ENCODE results near the gene MLLT11. TPM values are rescaled to one million over a fixed set of nuclear protein-coding genes. Genes with fewer than 3 reads are reported as not detected.

The MLLT11 gene
- total RNA-seq, 4 donors from 2014 or later: 1.2 to 3.2 (median 1.3) TPM; not detected in 1

DNA sequence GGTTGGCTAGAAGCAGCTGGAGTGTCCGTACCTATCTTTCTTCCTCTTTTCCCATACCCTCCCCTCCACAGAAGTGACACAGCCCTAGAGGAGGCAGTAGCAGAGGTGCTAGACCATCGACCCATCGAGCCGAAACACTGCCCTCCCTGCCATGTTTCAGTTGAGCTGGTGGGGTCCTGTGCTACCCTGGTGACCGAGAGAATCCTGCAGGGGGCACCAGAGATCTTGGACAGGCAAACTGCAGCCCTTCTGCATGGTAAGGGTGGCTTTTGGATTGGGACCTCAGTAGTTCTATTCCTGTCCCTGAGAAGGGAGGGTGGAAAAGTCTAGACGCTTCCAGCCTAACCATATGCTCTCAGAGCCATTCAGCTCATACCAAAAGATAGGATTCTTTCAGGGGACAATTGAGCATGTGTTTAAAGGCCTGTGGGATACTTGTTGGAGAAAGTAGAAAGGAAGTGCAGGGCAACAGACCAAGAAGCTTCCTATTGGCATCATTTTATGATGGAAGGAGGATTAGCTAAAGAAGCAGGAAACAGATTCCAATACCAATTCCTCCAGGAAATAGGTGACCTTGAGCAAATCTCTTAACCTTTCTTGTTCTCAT lies 35.6 kb upstream of the MLLT11 start:
- peaks cover 0 to 37% (median 15%) of the 10 kb centered on the region in 4 donors for H3K36me3 ChIP-seq
- peaks cover 0 to 8% (median 0%) of the 10 kb centered on the region in 4 donors for H3K4me1 ChIP-seq
- no peaks in the 10 kb centered on the region for H3K27me3 ChIP-seq
- WGBS, 2 donors (ENCODE audit: low coverage in 1 of 2): 39% methylated on average over 6 of the region's 6 CpGs; no CpG with 5 or more reads in 1 of the 2 donors
- in situ Hi-C loops (cut with MboI; ENCODE audit: low pct_ligation_motif_present in 1 of 4, low pct_unique_long_range_greater_than_20kb in 1 of 4, low sequenced_read_pairs in 3 of 4) (loop anchor here in 2 of 4 donors (10.0 to 25.0 kb wide), 2 partner anchors 130 to 138 kb away; partner anchors contain the start of genes TNFAIP8L2 (in 2 of the 2), LYSMD1 (in 1 of the 2) and SCNM1 (in 1 of the 2)), intact Hi-C loops (cut with DNase I; ENCODE audit: low total_unique reads) (no loop called here)
- H3K27ac ChIP-seq: peak overlapping the region in 2 of 4 donors; percentile 13 to 52
- TF ChIP-seq EP300 (IDR thresholded peaks at IDR 0.05; ENCODE audit: low read depth) (no peak), POLR2A (IDR thresholded peaks at IDR 0.05) (no peak)
- TF ChIP-seq, protein P1, sequence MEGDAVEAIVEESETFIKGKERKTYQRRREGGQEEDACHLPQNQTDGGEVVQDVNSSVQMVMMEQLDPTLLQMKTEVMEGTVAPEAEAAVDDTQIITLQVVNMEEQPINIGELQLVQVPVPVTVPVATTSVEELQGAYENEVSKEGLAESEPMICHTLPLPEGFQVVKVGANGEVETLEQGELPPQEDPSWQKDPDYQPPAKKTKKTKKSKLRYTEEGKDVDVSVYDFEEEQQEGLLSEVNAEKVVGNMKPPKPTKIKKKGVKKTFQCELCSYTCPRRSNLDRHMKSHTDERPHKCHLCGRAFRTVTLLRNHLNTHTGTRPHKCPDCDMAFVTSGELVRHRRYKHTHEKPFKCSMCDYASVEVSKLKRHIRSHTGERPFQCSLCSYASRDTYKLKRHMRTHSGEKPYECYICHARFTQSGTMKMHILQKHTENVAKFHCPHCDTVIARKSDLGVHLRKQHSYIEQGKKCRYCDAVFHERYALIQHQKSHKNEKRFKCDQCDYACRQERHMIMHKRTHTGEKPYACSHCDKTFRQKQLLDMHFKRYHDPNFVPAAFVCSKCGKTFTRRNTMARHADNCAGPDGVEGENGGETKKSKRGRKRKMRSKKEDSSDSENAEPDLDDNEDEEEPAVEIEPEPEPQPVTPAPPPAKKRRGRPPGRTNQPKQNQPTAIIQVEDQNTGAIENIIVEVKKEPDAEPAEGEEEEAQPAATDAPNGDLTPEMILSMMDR (IDR thresholded peaks at IDR 0.05): peak; percentile 70 to 75 (median 72)
- H3K4me3 ChIP-seq: no peak overlapping the region
- peak; percentile 85 for DNase-seq
- H3K9me3 ChIP-seq: no peaks in the 10 kb centered on the region

DNA sequence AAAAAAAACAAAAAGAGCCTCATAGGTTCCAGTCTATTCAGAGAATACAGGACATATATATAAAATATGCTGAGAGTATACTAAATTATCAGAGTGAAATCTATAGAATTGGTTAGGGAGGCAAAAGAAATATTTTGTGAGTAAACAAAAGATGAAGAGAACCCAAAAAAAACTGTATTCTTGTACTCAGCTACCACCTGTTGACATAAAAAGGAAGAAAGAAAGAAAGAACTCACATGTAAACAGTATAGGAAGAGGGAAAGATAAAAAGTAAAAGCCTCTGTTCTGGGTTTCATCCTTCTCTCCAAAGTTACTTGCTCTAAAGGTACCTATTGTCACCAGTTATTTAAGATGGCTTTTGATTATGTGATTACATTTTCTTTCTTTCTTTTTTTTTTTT lies 33.7 kb upstream of the MLLT11 start:
- Histone ChIP-seq H3K27ac (no peak overlapping the region), H3K4me3 (no peak overlapping the region), H3K4me1 (peaks cover 0 to 8% (median 0%) of the 10 kb centered on the region in 4 donors), H3K36me3 (peaks cover 0 to 28% (median 13%) of the 10 kb centered on the region in 4 donors), H3K27me3 (no peaks in the 10 kb centered on the region), H3K9me3 (no peaks in the 10 kb centered on the region)
- no peak for DNase-seq
- in situ Hi-C loops (cut with MboI; ENCODE audit: low pct_ligation_motif_present in 1 of 4, low pct_unique_long_range_greater_than_20kb in 1 of 4, low sequenced_read_pairs in 3 of 4) (loop anchor here in 2 of 4 donors (10.0 to 25.0 kb wide), 2 partner anchors 128 to 136 kb away; partner anchors contain the start of genes TNFAIP8L2 (in 2 of the 2), LYSMD1 (in 1 of the 2) and SCNM1 (in 1 of the 2)), intact Hi-C loops (cut with DNase I; ENCODE audit: low total_unique reads) (no loop called here)
- no peak for TF ChIP-seq POLR2AphosphoS5 (IDR thresholded peaks at IDR 0.05)
- no peak for TF ChIP-seq POLR2A (IDR thresholded peaks at IDR 0.05)
- no peak for TF ChIP-seq EP300 (IDR thresholded peaks at IDR 0.05; ENCODE audit: low read depth)
- TF ChIP-seq, protein P1 (IDR thresholded peaks at IDR 0.05): no peak

DNA sequence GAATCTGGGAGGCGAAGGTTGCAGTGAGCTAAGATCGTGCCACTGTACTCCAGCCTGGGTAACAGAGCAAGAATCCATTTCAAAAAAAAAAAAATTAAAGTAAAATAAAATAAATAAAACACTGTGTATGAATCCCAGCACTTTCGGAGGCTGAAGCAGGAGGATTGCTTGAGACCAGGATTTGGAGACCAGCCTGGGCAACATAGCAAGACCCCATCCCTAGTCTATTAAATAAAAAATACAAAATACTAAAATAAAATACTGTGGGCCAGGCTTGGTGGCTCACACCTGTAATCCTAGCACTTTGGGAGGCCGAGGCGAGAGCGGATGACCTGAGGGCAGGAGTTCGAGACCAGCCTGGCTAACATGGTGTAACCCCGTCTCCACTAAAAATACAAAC lies 28.0 kb upstream of the MLLT11 start:
- Histone ChIP-seq H3K36me3 (peaks cover 0 to 34% (median 12%) of the 10 kb centered on the region in 4 donors), H3K27me3 (no peaks in the 10 kb centered on the region), H3K4me1 (no peaks in the 10 kb centered on the region), H3K27ac (no peak overlapping the region), H3K4me3 (no peak overlapping the region), H3K9me3 (no peaks in the 10 kb centered on the region)
- intact Hi-C loops (cut with DNase I; ENCODE audit: low total_unique reads): no loop called here
- 98 to 100% methylated on average over 3 to 8 of the region's 8 CpGs for WGBS, 2 donors (ENCODE audit: low coverage in 1 of 2)
- DNase-seq: no peak
- TF ChIP-seq EP300 (IDR thresholded peaks at IDR 0.05; ENCODE audit: low read depth): no peak
- in situ Hi-C loops (cut with MboI; ENCODE audit: low pct_ligation_motif_present in 1 of 4, low pct_unique_long_range_greater_than_20kb in 1 of 4, low sequenced_read_pairs in 3 of 4): loop anchor here in 1 of 4 donors (25.0 kb wide), 1 partner anchor 130 kb away; the partner anchor contains the start of genes LYSMD1, SCNM1 and TNFAIP8L2

DNA sequence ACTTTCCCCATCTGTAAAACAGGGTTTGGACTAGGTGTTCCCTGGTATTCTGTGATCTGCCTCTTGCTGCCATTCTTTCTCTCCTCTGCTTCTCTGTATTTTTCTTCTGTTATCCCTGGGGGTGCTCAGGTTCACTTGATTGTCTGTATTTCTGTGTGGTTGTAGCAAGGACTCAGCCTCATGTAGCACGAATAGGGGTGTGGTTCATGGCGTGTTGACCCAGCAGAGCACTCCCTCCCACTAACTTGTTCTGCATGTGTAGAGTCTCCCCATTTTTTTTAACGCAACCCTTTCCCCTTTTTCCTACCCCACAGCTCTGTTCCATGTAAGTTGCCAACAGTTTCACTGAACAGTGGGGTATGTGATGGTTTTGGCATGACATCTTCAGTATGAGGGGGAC lies 25.0 kb upstream of the MLLT11 start:
- peaks cover 0 to 21% (median 5%) of the 10 kb centered on the region in 4 donors for H3K36me3 ChIP-seq
- in situ Hi-C loops (cut with MboI; ENCODE audit: low pct_ligation_motif_present in 1 of 4, low pct_unique_long_range_greater_than_20kb in 1 of 4, low sequenced_read_pairs in 3 of 4) (loop anchor here in 1 of 4 donors (25.0 kb wide), 1 partner anchor 127 kb away; the partner anchor contains the start of genes LYSMD1, SCNM1 and TNFAIP8L2), intact Hi-C loops (cut with DNase I; ENCODE audit: low total_unique reads) (no loop called here)
- H3K4me1 ChIP-seq: no peaks in the 10 kb centered on the region
- no peaks in the 10 kb centered on the region for H3K27me3 ChIP-seq
- H3K27ac ChIP-seq: no peak overlapping the region
- TF ChIP-seq POLR2AphosphoS5 (IDR thresholded peaks at IDR 0.05) (no peak), POLR2A (IDR thresholded peaks at IDR 0.05) (no peak), EP300 (IDR thresholded peaks at IDR 0.05; ENCODE audit: low read depth) (no peak)
- TF ChIP-seq, protein P1 (IDR thresholded peaks at IDR 0.05): no peak
- H3K4me3 ChIP-seq: no peak overlapping the region
- H3K9me3 ChIP-seq: no peaks in the 10 kb centered on the region
- DNase-seq: no peak
- WGBS, 2 donors (ENCODE audit: low coverage in 1 of 2): 87 to 100% methylated on average over 2 to 3 of the region's 3 CpGs
